Fibroblast of the conjunctiva (primary cell): ENCODE results near the gene HRCT1.
"Not testable (repeated sequence)": the region's sequence is repeated elsewhere in the genome, so short reads cannot be mapped to it uniquely, and the experiment has no call there.

ENCODE experiments used
- DNase-seq: peaks from one replicate; pipeline ENCODE4 v3.0.0-alpha.2; 2010; ENCODE audit warnings: low read depth

HRCT1 gene

DNA sequence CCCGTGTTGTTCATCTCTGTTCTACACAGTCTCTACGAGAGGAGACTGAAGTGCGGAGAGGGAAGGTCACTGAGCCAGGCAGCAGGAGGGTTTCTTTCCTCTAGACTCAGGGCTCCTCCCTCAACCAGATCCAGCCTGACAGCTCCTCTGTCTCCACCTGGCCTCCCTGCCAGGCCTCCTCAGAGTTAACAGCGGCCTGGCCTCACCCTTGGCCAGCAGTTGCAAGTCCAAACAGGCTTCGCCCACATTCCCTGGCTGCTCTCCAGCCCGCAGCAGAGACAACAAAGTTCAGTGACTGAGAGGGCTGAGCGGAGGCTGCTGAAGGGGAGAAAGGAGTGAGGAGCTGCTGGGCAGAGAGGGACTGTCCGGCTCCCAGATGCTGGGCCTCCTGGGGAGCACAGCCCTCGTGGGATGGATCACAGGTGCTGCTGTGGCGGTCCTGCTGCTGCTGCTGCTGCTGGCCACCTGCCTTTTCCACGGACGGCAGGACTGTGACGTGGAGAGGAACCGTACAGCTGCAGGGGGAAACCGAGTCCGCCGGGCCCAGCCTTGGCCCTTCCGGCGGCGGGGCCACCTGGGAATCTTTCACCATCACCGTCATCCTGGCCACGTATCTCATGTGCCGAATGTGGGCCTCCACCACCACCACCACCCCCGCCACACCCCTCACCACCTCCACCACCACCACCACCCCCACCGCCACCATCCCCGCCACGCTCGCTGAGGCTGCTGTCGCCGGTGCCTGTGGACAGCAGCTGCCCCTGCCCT, at the start of gene HRCT1:
HRCT1 (plus strand) TSS at position 291 of the 768 bp plus-strand sequence; CDS start at position 377, 86 bp downstream.
- peak; percentile 96 for DNase-seq

DNA sequence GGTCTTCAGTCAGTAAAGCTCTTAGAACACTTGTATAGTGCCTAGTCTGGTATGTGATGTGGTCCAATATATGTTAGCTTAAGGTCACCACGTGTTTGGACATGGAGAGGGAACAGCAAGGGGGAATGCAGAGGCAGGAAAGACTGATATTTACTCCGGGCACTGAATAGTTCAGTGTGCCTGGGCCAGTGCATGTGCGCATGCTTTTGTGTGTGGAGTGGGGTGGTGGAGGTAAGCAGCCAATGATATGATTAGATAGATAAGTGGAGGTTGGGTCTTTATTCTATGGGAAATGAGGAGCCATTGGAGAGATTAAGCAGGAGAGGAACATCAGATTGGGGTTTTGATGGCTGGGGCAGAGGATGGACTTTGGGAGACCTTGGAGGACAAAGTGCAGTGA, 49.8 kb upstream of the HRCT1 start:
- no peak for DNase-seq

GRCh38 chr9:35856882-35857281, 49.1 kb upstream of the HRCT1 start:
- DNase-seq: no peak

DNA sequence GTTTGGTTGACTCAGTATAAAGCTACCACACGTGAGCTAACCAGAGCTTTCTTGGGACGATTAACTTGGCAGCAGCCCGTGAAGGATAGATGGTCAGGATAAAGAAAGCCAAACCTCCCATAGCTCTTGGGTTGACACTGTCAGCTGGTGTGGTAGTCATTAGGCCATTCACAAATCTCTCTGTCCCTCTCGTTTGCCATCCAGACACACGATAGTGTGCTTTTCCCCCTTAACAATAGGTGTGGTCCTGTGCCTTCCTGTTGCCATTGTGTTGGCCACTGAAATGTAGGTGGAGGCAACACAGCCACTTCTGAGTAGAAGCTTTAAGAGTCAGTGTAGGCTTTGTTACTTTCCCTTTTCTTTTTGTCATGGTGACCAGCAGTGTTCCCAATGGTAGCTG, 47.5 kb upstream of the HRCT1 start:
- DNase-seq: no peak

- DNase-seq: no peak
Measured at GRCh38 chr9:35859310-35859989, 46.6 kb upstream of the HRCT1 start.

- DNase-seq: no peak
Measured at GRCh38 chr9:35859990-35860339, 46.0 kb upstream of the HRCT1 start.

- DNase-seq: no peak
Measured at GRCh38 chr9:35861161-35861897, 44.7 kb upstream of the HRCT1 start.

GRCh38 chr9:35862328-35862727, 43.7 kb upstream of the HRCT1 start:
- DNase-seq: no peak

DNA sequence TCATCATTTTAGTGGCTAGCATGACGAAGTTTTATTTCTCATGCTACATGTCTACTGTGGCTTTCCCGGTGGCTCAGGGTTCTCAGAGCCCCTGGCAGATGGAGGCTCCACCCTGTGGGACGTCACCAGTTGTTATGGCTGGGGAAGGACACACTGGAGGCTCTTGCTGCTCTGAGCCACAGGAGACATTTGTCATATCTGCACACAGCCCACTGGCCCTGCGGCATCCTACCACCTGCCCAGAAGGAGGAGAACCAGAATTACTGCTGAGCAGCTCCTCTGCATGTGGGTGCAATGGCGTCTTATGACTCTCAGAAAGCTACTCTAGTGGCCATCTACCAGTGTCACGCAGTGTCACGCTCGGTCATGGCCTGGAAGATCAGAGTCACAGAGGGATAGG, 42.4 kb upstream of the HRCT1 start:
- DNase-seq: no peak

- no peak for DNase-seq
Measured at GRCh38 chr9:35864695-35865255, 41.2 kb upstream of the HRCT1 start.

- no peak for DNase-seq
Measured at GRCh38 chr9:35867538-35867937, 38.5 kb upstream of the HRCT1 start.

DNA sequence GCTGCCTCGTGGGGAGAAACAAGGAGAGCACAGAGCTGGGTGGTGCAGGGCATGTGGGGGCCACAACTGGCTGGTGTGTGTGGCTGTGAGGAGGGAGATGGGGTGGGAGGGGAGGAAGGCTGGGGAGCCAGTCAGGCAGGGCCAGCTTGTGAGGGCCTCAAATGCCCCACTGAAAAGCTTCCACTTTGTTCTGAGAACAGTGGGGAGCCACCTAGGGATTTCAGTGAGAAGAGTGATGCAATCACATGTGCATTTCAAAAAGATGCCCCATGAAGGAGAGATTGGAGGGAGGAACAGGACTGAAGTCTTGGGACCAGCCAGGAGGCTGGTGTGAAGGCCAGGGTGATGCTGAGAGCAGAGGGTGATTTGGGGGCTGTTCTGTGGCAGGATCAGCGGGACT, 37.1 kb upstream of the HRCT1 start:
- no peak for DNase-seq

- no peak for DNase-seq
Measured at GRCh38 chr9:35869621-35870216, 36.3 kb upstream of the HRCT1 start.

DNA sequence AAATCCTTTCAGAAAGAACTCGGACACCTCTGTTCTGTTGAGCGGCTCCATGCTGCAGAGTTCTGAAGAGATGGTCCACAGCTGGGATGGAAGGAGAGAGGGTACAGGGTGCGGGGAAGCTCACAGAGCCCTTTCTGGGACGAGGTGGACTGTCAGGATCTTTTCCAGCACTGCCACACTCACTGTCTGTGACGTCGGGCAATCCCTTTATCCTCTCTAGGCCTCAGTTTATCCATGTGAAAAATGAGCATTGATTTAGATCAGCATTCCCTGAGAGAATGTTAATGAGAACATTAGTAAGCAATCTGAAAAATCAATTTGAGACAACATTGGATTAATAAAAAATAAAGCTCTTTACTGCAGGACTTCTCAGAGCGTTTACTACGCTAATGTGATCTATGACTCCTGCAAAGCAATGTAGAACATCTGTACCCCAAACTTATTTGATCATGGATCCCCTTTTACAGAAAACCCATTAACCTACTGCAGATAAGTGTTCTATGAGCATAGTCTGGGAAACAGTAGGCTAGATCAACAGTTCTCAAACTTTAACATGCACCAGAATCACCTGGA, 35.6 kb upstream of the HRCT1 start, which contains the start of gene OR13J1:
OR13J1 (minus strand) TSS at position 51 of the 573 bp plus-strand sequence; CDS start at position 51, 0 bp downstream.
- no peak for DNase-seq

DNA sequence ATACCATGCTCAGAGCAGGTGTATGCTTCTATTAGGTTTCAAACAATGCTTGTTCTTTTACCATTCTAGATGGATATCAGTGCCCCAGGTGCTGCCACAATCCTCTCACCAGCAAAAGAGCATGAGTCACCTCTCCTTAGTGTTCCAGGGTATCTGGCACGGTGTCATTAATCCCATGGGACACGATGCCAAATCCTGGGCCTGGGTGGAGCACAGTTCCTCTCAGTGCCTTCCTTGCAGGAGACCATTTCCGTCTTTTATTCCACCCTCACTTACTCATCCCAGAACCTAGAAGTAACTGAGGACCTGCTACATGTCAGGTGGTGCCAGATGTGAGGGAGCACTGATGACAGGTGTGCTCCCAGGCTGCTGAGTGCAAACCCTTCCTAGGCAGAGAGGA, 34.5 kb upstream of the HRCT1 start:
- no peak for DNase-seq

GRCh38 chr9:35872505-35872904, 33.5 kb upstream of the HRCT1 start:
- no peak for DNase-seq

GRCh38 chr9:35882263-35882848, 23.6 kb upstream of the HRCT1 start:
- peak; percentile 67 for DNase-seq

DNA sequence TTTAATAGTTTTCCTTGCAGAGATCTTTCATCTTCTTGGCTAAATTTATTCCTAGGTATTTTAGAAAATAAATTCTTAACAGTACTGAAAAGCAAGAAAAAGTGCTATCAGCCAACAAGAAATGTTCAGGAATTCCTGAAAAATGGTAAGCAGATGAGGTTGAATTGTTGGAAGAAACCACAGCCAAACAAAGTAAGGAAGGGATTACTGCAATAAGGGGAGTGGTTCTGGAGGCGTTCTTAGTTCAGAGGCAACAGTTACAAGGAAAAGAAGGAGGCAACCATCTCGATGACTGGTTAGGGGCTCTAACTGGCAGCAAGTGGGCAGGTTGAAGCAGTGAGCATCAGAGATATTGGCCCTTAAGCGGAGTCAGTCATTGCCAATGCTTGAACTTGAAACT, 23.0 kb upstream of the HRCT1 start:
- DNase-seq: no peak

GRCh38 chr9:35884908-35885307, 21.1 kb upstream of the HRCT1 start:
- DNase-seq: not testable (repeated sequence)

- DNase-seq: no peak
Measured at GRCh38 chr9:35891646-35892045, 14.4 kb upstream of the HRCT1 start.

DNA sequence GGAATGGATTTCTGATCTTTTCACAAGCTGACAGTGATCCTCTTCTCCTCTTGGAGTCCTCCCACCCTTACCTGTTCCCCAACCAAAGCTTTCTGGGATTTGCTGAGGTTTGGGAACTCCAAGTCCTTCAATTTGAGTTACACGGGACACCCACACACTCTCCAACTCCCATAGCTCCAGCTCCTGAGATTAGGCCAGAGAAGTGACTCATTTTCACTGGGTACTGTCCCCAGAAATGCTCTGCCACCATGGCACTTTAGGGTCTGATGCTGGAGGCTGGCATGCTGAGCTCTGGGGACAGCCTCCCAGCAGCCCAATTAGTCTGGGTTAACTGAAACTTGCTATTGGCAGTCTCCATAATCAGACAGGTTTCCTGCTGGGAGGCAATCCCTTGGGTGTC, 14.0 kb upstream of the HRCT1 start:
- no peak for DNase-seq
